ENCODE measurements around the gene MFN2.
"Not testable (repeated sequence)": the region's sequence is repeated elsewhere in the genome, so short reads cannot be mapped to it uniquely, and the experiment has no call there.

- not testable (repeated sequence) for TF ChIP-seq CTCF, POLR2AphosphoS5, POLR2A (IDR thresholded peaks at IDR 0.05)
These were observed 59.7 kb downstream of the MFN2 start for GRCh38 chr1:12039824-12040456.
